Measurements from ENCODE around the gene PGAM5. TPM values are rescaled to one million over a fixed set of nuclear protein-coding genes. Genes with fewer than 3 reads are reported as not detected.

The PGAM5 gene
- total RNA-seq, 2 experiments from 2014 or later, result 12.8 to 15.1 TPM

GRCh38 chr12:132708150-132708549 is 2.5 kb upstream of the PGAM5 start:
- no peak overlapping the region for H3K4me3 Mint-ChIP-seq
- no peaks in the 10 kb centered on the region for H3K27me3 ChIP-seq (ENCODE audit: control insufficient read depth in 1 of 2, insufficient read depth in 2 of 2, low read length in 2 of 2)
- intact Hi-C loops (cut with DNase I, micrococcal nuclease), result no loop called here
- peak overlapping the region; percentile 54 for H3K27ac Mint-ChIP-seq
- peak overlapping the region in 1 of 2 donors; percentile 4 for H3K27ac ChIP-seq (ENCODE audit: low read depth in 1 of 2, low read length in 2 of 2)
- no peak overlapping the region for H3K4me3 ChIP-seq (ENCODE audit: low read length)
- peaks cover 44% of the 10 kb centered on the region for H3K36me3 Mint-ChIP-seq (ENCODE audit: low read depth)
- peaks cover 3% of the 10 kb centered on the region for H3K9me3 Mint-ChIP-seq
- no peaks in the 10 kb centered on the region for H3K36me3 ChIP-seq (ENCODE audit: insufficient read depth, low read length)
- ChIA-PET POLR2A (interaction anchor here (1.0 kb wide), 1 partner anchor 23 kb away, joined by 3 read pairs; no protein-coding TSS in a partner anchor), CTCF (no interaction called here)
- TF ChIP-seq, protein P1, sequence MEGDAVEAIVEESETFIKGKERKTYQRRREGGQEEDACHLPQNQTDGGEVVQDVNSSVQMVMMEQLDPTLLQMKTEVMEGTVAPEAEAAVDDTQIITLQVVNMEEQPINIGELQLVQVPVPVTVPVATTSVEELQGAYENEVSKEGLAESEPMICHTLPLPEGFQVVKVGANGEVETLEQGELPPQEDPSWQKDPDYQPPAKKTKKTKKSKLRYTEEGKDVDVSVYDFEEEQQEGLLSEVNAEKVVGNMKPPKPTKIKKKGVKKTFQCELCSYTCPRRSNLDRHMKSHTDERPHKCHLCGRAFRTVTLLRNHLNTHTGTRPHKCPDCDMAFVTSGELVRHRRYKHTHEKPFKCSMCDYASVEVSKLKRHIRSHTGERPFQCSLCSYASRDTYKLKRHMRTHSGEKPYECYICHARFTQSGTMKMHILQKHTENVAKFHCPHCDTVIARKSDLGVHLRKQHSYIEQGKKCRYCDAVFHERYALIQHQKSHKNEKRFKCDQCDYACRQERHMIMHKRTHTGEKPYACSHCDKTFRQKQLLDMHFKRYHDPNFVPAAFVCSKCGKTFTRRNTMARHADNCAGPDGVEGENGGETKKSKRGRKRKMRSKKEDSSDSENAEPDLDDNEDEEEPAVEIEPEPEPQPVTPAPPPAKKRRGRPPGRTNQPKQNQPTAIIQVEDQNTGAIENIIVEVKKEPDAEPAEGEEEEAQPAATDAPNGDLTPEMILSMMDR (IDR thresholded peaks at IDR 0.05), result no peak
- peaks cover 25% of the 10 kb centered on the region for H3K4me1 ChIP-seq (ENCODE audit: insufficient read depth, low read length)
- no peak for ATAC-seq (ENCODE audit: poor library complexity)
- H3K9me3 ChIP-seq (ENCODE audit: control insufficient read depth in 1 of 2, insufficient read depth in 1 of 2, low read length in 2 of 2), result peaks cover 13 to 50% of the 10 kb centered on the region in 2 experiments
- H3K27me3 Mint-ChIP-seq, result no peaks in the 10 kb centered on the region
- peaks cover 16% of the 10 kb centered on the region for H3K4me1 Mint-ChIP-seq (ENCODE audit: low read depth)
- no peak for DNase-seq

DNA sequence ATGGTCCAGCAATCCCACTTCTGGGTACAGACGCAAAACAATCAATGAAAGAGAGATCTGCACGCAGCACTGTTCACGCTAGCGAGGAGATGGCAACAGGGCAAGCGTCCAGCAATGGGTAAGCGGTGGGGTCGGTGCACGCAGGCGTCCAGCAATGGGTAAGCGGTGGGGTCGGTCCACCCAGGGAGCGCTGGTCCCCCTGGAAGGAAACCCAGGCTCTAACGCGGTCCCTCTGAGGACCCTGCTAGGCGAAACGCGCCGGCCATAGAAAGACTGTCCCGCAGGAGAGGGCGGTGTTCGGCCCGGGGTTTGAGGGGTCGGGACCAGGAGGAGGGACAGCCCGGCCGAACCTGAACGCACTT is 618 bp upstream of the PGAM5 start:
- Mint-ChIP-seq H3K36me3 (ENCODE audit: low read depth) (peaks cover 34% of the 10 kb centered on the region), H3K4me1 (ENCODE audit: low read depth) (peaks cover 16% of the 10 kb centered on the region), H3K27ac (peak overlapping the region; percentile 92), H3K4me3 (peak overlapping the region; percentile 93), H3K27me3 (no peaks in the 10 kb centered on the region), H3K9me3 (peaks cover 3% of the 10 kb centered on the region)
- Histone ChIP-seq H3K4me3 (ENCODE audit: low read length) (peak overlapping the region; percentile 81), H3K4me1 (ENCODE audit: insufficient read depth, low read length) (peaks cover 34% of the 10 kb centered on the region), H3K9me3 (ENCODE audit: control insufficient read depth in 1 of 2, insufficient read depth in 1 of 2, low read length in 2 of 2) (peaks cover 13 to 46% of the 10 kb centered on the region in 2 experiments), H3K27me3 (ENCODE audit: control insufficient read depth in 1 of 2, insufficient read depth in 2 of 2, low read length in 2 of 2) (no peaks in the 10 kb centered on the region), H3K36me3 (ENCODE audit: insufficient read depth, low read length) (peaks cover 13% of the 10 kb centered on the region), H3K27ac (ENCODE audit: low read depth in 1 of 2, low read length in 2 of 2) (peak overlapping the region; percentile 88 to 93)
- CTCF ChIA-PET, result no interaction called here
- TF ChIP-seq, protein P1 (IDR thresholded peaks at IDR 0.05), result no peak
- no peak for DNase-seq
- ATAC-seq (ENCODE audit: poor library complexity), result no peak
- intact Hi-C loops (cut with DNase I, micrococcal nuclease), result loop anchor here (1.0 to 10.0 kb wide), 4 partner anchors 23 to 325 kb away; partner anchors contain the start of genes POLE (in 2 of the 2), PXMP2 (in 2 of the 2), GOLGA3 (in 1 of the 2) and ZNF84 (in 1 of the 2)
- POLR2A ChIA-PET, result interaction anchor here (0.7 to 1.9 kb wide), 8 partner anchors 14 to 199 kb away, joined by 3 to 9 read pairs (median 4); partner anchors contain the start of genes ANKLE2, CHFR and POLE

DNA sequence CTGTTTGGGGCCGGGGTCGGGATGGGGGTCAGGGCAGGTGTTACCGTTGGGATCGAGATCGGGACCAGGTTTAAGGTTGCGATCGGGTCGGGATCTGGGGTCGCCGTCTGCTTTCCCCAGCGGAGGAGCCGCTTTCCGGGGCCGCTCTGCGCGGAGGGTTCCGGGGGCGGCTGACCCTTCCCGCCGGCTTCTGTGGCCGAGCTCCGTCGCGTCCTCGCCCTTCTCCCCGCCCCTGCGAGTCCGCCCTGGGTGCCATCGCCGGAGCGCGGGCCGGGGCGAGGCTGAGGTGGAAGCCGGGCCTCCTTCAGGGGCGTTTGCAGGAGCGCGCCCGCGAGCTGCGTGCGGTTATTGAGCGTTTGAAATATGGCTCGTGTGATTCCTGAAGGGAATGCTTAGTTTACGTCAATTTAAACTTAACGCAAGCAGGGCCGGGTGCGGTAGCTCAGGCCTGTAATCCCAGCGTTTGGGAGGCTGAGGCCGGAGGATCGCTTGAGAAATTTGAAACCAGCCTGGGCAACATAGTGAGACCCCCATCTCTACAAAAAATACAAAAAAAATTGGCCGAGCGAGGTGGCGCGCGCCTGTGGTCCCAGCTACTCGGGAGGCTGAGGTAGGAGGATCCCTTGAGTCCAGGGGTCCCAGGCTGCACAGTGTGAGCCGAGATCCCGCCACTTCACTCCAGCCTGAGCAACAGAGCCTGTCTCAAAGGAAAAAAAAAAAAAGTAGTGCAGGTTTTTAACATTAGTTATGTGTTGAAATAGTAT is 620 bp downstream of the PGAM5 start:
- TF ChIP-seq, protein P1 (IDR thresholded peaks at IDR 0.05), result no peak
- peaks cover 34% of the 10 kb centered on the region for H3K4me1 ChIP-seq (ENCODE audit: insufficient read depth, low read length)
- CTCF ChIA-PET, result no interaction called here
- H3K27ac Mint-ChIP-seq, result peak overlapping the region; percentile 69
- ATAC-seq (ENCODE audit: poor library complexity) (no peak), DNase-seq (peak in 9 of 14 experiments; percentile 5 to 50 (median 16))
- H3K36me3 Mint-ChIP-seq (ENCODE audit: low read depth), result peaks cover 38% of the 10 kb centered on the region
- H3K36me3 ChIP-seq (ENCODE audit: insufficient read depth, low read length), result peaks cover 19% of the 10 kb centered on the region
- H3K4me1 Mint-ChIP-seq (ENCODE audit: low read depth), result peaks cover 16% of the 10 kb centered on the region
- H3K9me3 Mint-ChIP-seq, result peaks cover 3% of the 10 kb centered on the region
- H3K4me3 ChIP-seq (ENCODE audit: low read length), result peak overlapping the region; percentile 65
- peaks cover 13 to 37% of the 10 kb centered on the region in 2 experiments for H3K9me3 ChIP-seq (ENCODE audit: control insufficient read depth in 1 of 2, insufficient read depth in 1 of 2, low read length in 2 of 2)
- POLR2A ChIA-PET, result interaction anchor here (1.0 to 1.9 kb wide), 8 partner anchors 10 to 223 kb away, joined by 3 to 9 read pairs (median 4); partner anchors contain the start of genes ANKLE2, CHFR and POLE
- intact Hi-C loops (cut with DNase I, micrococcal nuclease), result loop anchor here in 1 of 2 experiments (1.0 to 10.0 kb wide), 4 partner anchors 49 to 324 kb away; partner anchors contain the start of genes GOLGA3 and ZNF84
- H3K27ac ChIP-seq (ENCODE audit: low read depth in 1 of 2, low read length in 2 of 2), result no peak overlapping the region
- H3K27me3 Mint-ChIP-seq, result no peaks in the 10 kb centered on the region
- peak overlapping the region; percentile 83 for H3K4me3 Mint-ChIP-seq
- no peaks in the 10 kb centered on the region for H3K27me3 ChIP-seq (ENCODE audit: control insufficient read depth in 1 of 2, insufficient read depth in 2 of 2, low read length in 2 of 2)
